AG09309 (cell line): Measurements from ENCODE around the gene CEMIP2.

Experiments used
- DNase-seq: peaks from one replicate; pipeline ENCODE4 v3.0.0-alpha.2; 2010; ENCODE audit warnings: low read depth
- H3K4me3 ChIP-seq: 2 replicates; pipeline ENCODE4 v1.5.1; 2011; ENCODE audit warnings: mild to moderate bottlenecking, low read depth, low read length, moderate library complexity; ENCODE audit not compliant: control insufficient read depth
- CTCF ChIP-seq: IDR thresholded peaks from 2 replicates; pipeline ENCODE4 v1.5.1; 2011; ENCODE audit warnings: mild to moderate bottlenecking, low read depth, low read length, inconsistent platforms; ENCODE audit not compliant: insufficient read depth, control insufficient read depth; ENCODE audit errors: missing control alignments

Gene CEMIP2

GRCh38 chr9:71729816-71730526 lies 38.3 kb downstream of the CEMIP2 start:
- no peak overlapping the region for H3K4me3 ChIP-seq
- no peak for TF ChIP-seq CTCF
- no peak for DNase-seq

GRCh38 chr9:71726723-71727122 lies 41.6 kb downstream of the CEMIP2 start:
- TF ChIP-seq CTCF, result no peak
- no peak overlapping the region for H3K4me3 ChIP-seq
- no peak for DNase-seq

- H3K4me3 ChIP-seq, result no peak overlapping the region
- TF ChIP-seq CTCF, result no peak
- DNase-seq, result peak; percentile 91
Observed at GRCh38 chr9:71725590-71726338, 42.5 kb downstream of the CEMIP2 start.

- TF ChIP-seq CTCF, result no peak
- no peak overlapping the region for H3K4me3 ChIP-seq
- no peak for DNase-seq
Observed at GRCh38 chr9:71721855-71722254, 46.5 kb downstream of the CEMIP2 start.

GRCh38 chr9:71719562-71719961 lies 48.8 kb downstream of the CEMIP2 start:
- no peak for TF ChIP-seq CTCF
- peak; percentile 50 for DNase-seq
- H3K4me3 ChIP-seq, result no peak overlapping the region

- H3K4me3 ChIP-seq, result no peak overlapping the region
- TF ChIP-seq CTCF, result no peak
- no peak for DNase-seq
Observed at GRCh38 chr9:71719088-71719487, 49.2 kb downstream of the CEMIP2 start.
